SHP77 treated with DMSO at 0.1 percent for 48 hours (cell line): Measurements from ENCODE around the gene KIF14.
"Not testable (repeated sequence)": the region's sequence is repeated elsewhere in the genome, so short reads cannot be mapped to it uniquely, and the experiment has no call there.

Experiments
- DNase-seq: peaks from one replicate; lab custom pipeline; 2025; lab: John Stamatoyannopoulos, UW

The KIF14 gene

DNA sequence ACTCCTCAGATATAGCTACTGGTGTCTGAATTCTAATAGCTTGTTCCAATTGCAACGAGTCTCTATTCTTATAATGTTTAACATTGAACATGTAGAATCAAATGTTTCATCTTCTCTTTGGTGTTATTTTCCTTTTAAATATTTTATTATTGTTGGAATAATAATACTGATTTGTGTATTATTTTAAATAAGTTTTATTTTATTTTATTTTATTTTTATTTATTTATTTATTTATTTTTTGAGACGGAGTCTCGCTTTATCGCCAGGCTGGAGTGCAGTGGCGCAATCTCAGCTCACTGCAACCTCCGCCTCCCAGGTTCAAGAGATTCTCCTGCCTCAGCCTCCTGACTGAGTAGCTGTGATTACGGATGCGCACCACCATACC is 10.0 kb upstream of the KIF14 start:
- not testable (repeated sequence) for DNase-seq

GRCh38 chr1:200629876-200630514 is 9.4 kb upstream of the KIF14 start:
- no peak for DNase-seq

- no peak for DNase-seq
Measured at GRCh38 chr1:200628223-200628881, 7.8 kb upstream of the KIF14 start.

DNA sequence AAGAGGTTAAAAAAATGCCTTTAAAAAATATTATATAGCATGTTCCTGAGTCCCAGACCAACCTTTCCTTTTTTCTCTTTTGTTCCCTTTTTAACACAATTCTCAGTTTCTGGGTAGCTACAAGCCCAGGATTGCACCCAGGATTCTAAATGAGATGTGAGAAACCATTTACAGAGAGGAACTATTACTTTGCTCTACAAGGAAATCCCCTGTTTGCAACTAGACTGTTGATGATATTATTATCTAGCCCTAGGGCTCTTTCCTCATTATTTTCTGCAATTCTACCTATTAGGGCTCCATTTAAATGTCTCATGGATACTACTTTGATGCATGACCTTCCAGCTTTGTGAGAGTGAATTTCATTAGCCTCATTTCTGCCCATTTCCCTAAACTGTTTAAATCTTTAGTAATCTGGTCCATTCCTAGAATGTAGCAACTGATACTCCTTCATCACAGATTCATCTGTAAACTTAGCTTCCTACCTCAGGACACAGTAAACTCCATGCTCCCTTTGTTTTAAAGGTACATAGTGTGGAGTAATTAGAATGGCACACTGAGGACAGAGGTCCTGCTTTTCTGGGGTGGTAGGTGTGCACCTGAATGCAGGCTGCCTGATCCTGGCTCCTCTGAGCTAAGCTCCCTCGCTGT is 7.1 kb upstream of the KIF14 start:
- no peak for DNase-seq

DNA sequence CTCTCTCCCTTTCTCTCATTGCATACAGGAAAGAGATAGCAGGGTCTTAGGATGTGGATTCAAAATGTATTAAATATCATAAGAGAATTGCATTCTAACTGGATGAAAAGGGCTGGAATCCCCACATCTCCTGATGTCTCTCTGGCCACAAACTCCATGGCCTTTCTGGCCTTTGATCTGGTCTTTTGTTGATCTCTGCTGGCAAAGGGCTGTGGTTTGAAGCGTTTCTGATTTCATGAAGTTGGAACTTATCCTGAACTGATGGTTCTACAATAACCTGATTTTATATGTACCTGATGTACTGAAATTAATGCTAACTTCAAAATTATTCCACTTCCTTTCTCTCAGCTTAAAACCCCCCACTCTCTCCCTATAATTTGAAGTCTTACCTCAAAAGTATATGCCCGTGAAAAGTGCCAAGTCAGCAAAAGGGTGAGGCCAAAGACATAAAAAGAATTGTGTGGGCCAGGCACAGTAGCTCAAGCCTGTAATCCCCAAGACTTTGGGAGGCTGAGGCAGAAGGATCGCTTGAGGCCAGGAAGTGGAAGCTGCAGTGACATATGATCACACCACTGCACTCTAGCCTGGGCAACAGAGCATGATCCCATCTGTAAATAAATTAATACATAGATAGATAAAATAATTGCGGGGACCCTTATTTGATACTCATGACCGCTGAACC is 6.4 kb upstream of the KIF14 start:
- no peak for DNase-seq

DNA sequence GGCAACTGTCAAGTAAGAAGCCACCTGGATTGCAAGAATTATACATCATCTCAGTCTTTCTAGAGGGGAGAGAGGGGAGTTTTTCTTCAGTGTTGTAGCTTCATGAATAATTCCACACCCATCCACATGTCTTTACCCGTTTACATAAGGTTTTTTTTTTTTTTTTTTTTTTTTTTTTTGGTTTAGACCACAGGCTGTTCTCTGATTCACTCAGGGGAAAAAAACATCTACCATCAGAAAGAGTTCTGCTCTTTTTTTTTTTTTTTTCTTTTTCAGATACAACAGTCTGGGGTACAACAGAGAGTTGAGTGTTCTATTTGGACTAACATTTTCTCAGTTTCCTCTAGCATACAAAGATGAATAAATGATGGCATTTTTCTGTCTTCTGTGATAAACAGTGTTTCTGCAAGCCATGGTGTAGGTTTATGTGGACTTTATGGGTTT is 4.9 kb upstream of the KIF14 start:
- no peak for DNase-seq

DNA sequence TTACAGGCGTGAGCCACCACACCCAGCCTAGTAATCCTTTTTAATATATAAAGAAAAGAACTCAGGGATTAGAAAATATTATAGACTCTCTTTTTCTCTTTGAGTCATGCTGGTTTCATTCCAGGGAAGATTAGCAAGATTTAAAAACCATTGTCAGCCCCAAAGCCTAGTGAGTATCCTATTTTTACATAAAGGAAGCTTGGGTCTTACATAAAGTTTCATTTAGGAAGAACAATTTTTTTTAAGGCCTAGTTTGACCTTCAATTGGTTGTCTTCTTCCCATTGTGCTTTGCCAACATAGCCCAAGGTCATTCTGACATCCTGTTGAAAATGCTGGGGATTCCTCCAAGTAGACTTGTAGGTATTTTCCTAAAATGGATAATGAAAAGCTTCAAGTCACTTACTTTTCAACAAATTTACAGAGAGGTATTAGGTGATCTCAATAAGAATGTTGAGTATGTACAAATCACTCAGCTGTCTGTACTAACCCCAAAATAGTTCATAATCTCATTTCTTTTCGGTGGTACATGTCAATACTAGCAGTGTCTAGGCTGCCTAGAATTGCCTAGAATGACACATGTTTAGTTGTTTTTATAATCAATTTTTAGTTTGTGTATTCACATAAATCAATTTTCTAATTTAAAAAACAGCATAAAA is 4.3 kb upstream of the KIF14 start:
- DNase-seq = no peak

DNA sequence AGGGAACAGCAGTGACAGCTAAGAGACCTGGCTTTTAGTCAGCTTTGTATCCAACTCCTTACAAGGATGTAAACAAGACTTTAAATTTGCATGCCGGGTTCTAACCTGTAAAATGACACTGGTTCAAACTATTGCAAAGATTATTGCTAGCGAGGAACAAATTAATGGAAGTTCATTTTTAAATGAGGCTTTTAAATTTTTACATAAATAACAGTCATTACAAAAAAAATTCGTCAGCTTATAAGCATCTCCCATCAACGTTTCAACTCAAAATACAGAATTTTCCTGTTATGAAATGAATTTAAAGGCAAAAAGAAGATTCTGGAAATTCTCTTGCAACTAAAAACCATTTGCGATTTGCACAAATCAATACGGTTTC is 668 bp downstream of the KIF14 start:
- no peak for DNase-seq

DNA sequence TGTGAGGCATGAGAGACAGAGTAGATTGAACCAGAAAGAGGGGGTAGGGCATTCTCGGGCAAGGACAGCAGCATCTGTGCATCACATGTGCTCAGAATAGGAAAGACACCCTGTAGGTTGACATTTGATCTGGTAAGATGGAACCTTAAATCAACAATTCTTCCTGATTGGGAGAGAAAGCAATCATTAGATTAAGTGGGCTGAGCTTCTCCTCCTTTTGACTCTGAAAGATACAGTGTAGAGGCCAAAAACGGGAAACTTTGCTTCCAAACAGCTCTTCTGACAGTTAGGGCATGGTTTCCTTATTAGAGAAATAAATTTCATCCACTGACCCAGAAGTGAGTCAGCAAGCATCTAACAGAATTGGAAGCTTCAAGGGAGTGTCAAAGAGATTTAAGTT is 9.7 kb downstream of the KIF14 start:
- DNase-seq = no peak

GRCh38 chr1:200602632-200603031 is 17.9 kb downstream of the KIF14 start:
- DNase-seq = no peak

GRCh38 chr1:200590001-200590400 is 30.6 kb downstream of the KIF14 start:
- DNase-seq = no peak

GRCh38 chr1:200588698-200589097 is 31.9 kb downstream of the KIF14 start:
- no peak for DNase-seq

DNA sequence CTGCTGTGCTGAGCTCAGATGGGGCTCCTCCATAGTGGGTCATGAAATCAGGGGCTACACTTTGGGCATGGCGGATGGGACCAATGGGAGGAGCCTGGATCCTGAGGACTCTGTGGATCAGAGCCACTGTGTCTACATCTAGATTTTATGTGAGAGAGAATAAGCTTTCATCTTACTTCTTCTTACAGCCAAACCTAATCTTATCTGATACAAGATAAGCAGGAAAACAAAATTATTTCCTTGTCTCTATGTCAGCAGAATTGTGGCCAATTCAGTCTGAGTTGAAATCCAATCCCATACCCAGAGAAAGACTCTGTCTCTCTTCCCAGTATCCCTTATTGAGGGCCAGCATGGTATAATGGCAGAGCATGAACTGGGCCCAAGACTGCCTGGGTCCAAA is 56.2 kb downstream of the KIF14 start:
- no peak for DNase-seq

DNA sequence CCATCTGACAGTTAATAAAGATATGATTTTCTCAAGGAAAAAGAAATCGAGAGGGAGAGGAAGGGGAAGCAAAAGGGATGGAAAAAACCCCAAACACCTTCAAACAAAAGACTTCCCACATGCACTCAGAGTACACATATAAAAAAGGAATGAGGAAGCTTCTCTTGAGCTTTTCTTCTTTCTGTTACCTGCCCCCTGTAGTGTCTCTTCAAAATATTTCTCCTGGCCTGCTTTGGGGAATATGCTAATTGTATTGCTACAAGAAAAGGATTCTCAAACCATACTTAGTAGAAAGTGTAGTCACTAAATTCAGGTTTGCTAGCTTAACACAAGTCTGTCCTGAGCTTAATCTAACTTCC is 58.7 kb downstream of the KIF14 start:
- no peak for DNase-seq

GRCh38 chr1:200558866-200559459 is 61.6 kb downstream of the KIF14 start:
- no peak for DNase-seq

DNA sequence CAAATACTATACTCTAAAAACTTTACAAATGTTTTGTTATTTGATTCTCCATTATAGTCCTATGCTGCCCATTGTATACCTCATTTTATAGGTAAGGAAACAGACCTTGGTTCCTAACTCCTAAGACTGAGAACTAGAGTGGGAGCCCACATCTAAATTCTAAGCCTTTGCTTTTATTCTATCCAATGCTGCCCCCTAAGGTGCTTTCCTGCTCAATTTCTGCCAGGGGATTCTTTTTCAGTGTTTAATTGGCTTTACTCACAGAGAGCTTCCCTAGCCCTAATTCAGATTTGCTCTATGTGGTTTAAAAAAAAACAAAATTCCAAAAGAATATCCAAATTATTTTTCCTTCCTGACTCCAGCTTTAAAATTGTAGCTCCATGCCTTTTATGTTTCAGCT is 64.5 kb downstream of the KIF14 start:
- no peak for DNase-seq

GRCh38 chr1:200552737-200553136 is 67.8 kb downstream of the KIF14 start:
- DNase-seq = not testable (repeated sequence)

DNA sequence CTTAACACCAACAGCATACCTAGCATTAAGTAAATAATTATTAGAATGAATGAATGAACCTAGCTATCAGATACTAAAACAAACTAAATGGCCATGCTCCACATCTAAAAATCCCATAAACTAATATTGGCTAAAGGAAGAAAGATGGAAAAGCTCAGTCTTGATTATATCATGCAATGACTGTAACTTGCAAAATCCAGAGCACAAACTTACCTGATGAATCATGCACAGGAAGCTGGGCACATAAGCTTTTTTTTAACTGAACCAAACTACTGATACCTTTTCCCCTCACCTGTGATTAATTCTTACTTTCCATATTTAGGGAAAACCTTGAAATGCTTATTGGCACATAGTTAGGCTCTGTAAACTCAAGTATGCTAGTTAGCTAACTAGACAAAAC is 70.2 kb downstream of the KIF14 start:
- no peak for DNase-seq

DNA sequence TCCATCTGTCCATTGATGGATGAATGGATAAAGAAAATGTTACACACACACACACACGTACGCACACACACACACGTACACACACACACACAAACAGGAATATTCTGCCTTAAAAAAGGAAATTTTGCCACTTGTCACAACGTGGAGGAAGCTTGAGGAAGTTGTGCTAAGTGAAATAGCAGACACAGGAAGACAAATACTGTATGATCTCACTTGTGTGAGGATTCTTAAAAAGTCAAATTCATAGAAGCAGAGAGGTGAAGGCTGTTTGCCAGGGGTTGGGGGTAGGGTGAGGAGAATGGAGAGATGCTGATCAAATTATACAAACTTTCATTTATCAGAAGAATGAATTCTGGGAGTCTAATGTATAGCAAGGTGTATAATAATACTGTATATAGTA is 73.2 kb downstream of the KIF14 start:
- no peak for DNase-seq

- no peak for DNase-seq
Measured at GRCh38 chr1:200546577-200546976, 74.0 kb downstream of the KIF14 start.

DNA sequence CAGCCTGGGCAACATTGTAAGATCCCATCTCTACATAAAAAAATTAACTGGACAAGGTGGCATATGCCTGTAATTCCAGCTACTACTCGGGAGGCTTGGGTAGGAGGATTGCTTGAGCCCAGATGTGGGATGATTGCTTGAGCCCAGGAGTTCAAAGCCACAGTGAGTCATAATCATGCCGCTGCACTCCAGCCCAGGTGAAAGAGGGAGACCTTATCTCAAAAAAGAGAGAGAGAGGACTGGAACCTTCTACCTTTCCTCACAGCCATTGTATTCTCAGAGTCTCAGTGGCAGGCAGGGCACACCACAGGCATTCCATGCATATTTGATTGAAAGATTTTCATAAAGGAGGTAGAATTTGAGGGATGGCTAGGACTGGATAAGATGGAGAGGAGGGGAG is 78.4 kb downstream of the KIF14 start:
- DNase-seq = no peak

DNA sequence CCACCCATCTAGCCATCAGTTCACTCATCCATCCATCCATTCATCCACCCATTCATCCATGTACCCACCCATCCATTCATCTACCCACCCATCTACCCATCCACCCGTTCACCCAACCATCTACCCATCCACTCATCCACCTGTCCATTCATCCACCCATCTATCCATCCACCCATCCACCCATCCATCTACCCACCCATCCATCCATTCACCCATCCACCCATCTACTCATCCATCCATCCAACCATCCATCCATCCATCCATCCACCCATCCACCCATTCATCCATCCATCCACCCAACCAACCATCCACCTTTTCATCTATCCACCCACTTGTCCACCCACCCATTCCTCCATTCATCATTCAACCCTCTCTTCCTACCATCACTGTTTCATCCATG is 80.3 kb downstream of the KIF14 start:
- no peak for DNase-seq
